ENCODE measurements around the gene ADAM15. TPM values are rescaled to one million over a fixed set of nuclear protein-coding genes. Genes with fewer than 3 reads are reported as not detected.

Gene ADAM15
- total and polyA plus RNA-seq, 2 of the 8 experiments (the other 6 are each of a cell fraction or from before 2014, with no cell fraction given) = 32.9 to 37.6 TPM

DNA sequence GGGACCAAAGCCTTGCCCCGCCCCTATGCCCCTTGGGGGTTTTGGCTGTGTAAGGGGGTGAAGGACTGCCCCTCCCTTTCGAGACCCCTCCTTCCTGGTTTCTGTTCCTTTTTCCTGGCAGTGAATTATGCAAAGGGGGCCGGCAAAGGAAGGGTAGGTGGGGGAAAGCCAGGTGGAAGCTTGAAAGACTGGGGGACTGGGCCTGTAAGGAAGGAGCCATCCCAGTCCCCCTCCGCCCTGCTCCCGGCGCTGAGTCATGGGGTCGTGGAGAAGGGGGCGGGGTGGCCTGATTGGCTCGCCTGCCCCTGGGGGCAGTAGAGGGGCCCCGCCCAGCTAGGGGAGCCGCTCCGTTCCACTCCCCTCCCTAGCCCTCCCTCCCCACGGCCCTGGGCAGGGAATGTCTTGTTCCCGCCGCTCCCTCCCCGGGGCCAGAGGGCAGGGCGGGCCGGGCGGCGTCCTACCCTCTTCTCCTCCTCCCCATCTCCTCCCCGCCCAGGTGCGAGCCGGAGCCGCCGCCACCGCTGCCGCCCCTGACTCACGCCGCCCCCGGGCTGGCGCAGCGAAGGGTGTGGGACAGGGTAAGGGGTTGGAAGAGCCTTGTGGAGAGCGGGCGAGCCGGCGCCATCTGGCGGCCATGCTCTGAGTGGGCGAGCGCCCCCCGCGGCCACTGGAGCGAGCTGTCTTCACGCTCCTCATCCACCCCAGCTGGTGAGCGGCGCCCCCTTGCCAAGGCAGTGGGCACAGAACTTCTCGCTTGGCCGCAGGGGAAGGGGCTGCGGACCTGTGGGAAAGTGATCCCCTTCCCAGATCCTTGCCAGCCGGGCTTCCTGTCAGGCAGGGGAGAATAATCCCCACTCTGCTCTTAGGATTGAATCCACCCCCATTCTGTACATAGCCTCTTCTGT, 33.8 kb upstream of the ADAM15 start (continued):
- TF ChIP-seq GTF2F1 (IDR thresholded peaks at IDR 0.05; ENCODE audit: borderline replicate concordance, low read depth, low read length) (no peak), KDM5A (IDR thresholded peaks at IDR 0.05; ENCODE audit: low read length) (no peak), SIN3A (conservative IDR thresholded peaks at IDR 0.05 in 1 of 2, IDR thresholded peaks at IDR 0.05 in 1 of 2; ENCODE audit: low read depth in 1 of 2, low read length in 2 of 2) (peak in 1 of 2 experiments; percentile 86; a peak in 1 of 4 replicates), CBX5 (IDR thresholded peaks at IDR 0.05; ENCODE audit: low read depth, low read length) (no peak), RXRA (IDR thresholded peaks at IDR 0.05; ENCODE audit: insufficient read depth, low read depth, low read length) (no peak), SIX5 (IDR thresholded peaks at IDR 0.05; ENCODE audit: low read depth, low read length) (no peak), HDAC2 (IDR thresholded peaks at IDR 0.05; ENCODE audit: borderline replicate concordance in 1 of 2, low read depth in 2 of 2, low read length in 2 of 2) (peak; percentile 15 to 43; a peak in 1 of 4 replicates), CHD1 (IDR thresholded peaks at IDR 0.05; ENCODE audit: low read depth, low read length) (no peak), PHF8 (conservative IDR thresholded peaks at IDR 0.05; ENCODE audit: low read depth, low read length) (peak; percentile 64; the same call in 1 of the 2 replicates), TBP (IDR thresholded peaks at IDR 0.05; ENCODE audit: low read depth, low read length) (peak; percentile 69; the same call in 1 of the 2 replicates), TAF1 (IDR thresholded peaks at IDR 0.05; ENCODE audit: low read depth, low read length) (no peak), POLR2AphosphoS5 (IDR thresholded peaks at IDR 0.05; ENCODE audit: low read depth, low read length) (peak; percentile 55; the same call in 1 of the 2 replicates), TCF12 (IDR thresholded peaks at IDR 0.05; ENCODE audit: low read depth, low read length) (no peak), CTCF (IDR thresholded peaks at IDR 0.05; ENCODE audit: control extremely low read depth in 1 of 3, insufficient read depth in 1 of 3, low read depth in 1 of 3, low read length in 3 of 3) (peak in 2 of 3 experiments; percentile 99 to 100; a peak in 3 of 4 replicates), BRCA1 (IDR thresholded peaks at IDR 0.05; ENCODE audit: low read depth, low read length) (no peak), SP2 (IDR thresholded peaks at IDR 0.05; ENCODE audit: low read length) (no peak), RAD21 (IDR thresholded peaks at IDR 0.05 in 1 of 2, conservative IDR thresholded peaks at IDR 0.05 in 1 of 2; ENCODE audit: low read depth in 2 of 2, low read length in 2 of 2) (peak; percentile 65 to 72), BACH1 (IDR thresholded peaks at IDR 0.05; ENCODE audit: low read length) (peak; percentile 81; the same call in 1 of the 2 replicates), RNF2 (IDR thresholded peaks at IDR 0.05; ENCODE audit: borderline replicate concordance, low read depth, low read length, missing control alignments, poor library complexity, severe bottlenecking) (no peak), FOSL1 (IDR thresholded peaks at IDR 0.05; ENCODE audit: insufficient read depth, low read depth, low read length) (0 out of 2 replicates have a peak, but pooled peaks have one; percentile 12)

All from H1 (cell line).